Esophagus squamous epithelium (tissue), 4 donors: ENCODE measurements around the gene KIF1A.

Experiments
- POLR2A ChIP-seq, 4 donors: fragments of 450-650 bp; IDR thresholded peaks; one replicate each; pipeline ENCODE4 v1.6.1; 2017; ENCODE audit warnings: antibody characterized with exemption in 4 of 4, mild to moderate bottlenecking in 4 of 4, moderate library complexity in 3 of 4
- TF ChIP-seq, protein P1 (sequence below), 6 experiments: fragments of 450-650 bp in 4 of 6; fragments of 200-600 bp in 2 of 6; sonication (generic) in 2 of 6; IDR thresholded peaks; one replicate each; pipeline ENCODE4 v1.5.1; 2016 to 2019; ENCODE audit warnings: antibody characterized with exemption in 6 of 6, mild to moderate bottlenecking in 4 of 6, moderate library complexity in 4 of 6

DNA sequence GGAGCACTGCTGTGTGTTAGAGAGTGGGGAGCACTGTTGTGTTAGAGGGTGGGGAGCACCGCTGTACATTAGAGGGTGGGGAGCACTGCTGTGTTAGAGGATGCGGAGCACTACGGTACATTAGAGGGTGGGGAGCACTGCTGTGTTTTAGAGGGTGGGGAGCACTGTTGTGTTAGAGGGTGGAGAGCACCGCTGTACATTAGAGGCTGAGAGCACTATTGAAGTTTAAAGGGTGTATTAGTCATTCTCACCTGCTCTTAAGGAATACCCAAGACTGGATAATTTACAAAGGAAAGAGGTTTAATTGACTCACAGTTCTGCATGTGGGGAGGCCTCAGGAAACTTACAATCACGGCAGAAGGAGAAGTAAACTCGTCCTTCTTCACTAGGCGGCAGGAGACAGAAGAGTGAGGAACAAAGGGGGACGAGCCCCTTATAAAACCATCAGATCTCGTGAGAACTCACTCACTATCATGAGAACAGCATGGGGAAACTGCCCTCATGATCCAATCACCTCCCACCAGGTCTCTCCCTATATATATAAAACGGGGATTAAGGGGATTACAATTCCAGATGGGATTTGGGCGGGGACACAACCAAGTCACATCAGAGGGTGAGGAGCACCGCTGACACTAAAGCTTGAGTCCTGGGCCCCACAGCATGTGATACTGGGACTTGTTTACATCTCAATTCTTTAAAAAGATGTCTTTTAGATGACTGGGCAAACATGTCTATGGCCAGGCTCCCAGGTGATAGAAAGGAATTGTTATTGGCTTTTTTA, 29.1 kb upstream of the KIF1A start:
- TF ChIP-seq, protein P1, sequence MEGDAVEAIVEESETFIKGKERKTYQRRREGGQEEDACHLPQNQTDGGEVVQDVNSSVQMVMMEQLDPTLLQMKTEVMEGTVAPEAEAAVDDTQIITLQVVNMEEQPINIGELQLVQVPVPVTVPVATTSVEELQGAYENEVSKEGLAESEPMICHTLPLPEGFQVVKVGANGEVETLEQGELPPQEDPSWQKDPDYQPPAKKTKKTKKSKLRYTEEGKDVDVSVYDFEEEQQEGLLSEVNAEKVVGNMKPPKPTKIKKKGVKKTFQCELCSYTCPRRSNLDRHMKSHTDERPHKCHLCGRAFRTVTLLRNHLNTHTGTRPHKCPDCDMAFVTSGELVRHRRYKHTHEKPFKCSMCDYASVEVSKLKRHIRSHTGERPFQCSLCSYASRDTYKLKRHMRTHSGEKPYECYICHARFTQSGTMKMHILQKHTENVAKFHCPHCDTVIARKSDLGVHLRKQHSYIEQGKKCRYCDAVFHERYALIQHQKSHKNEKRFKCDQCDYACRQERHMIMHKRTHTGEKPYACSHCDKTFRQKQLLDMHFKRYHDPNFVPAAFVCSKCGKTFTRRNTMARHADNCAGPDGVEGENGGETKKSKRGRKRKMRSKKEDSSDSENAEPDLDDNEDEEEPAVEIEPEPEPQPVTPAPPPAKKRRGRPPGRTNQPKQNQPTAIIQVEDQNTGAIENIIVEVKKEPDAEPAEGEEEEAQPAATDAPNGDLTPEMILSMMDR (IDR thresholded peaks at IDR 0.05), result no peak
- TF ChIP-seq POLR2A (IDR thresholded peaks at IDR 0.05), result no peak
